GM18951 (cell line): ENCODE results near the gene DZIP1.

Experiments used
- POLR2A ChIP-seq: IDR thresholded peaks from 4 replicates; pipeline ENCODE4 v1.6.1; 2011; ENCODE audit warnings: mild to moderate bottlenecking; ENCODE audit not compliant: insufficient read length, insufficient read depth; ENCODE audit errors: extremely low read depth
- in situ Hi-C: fragments of 300-500 bp; cut with MboI; formaldehyde crosslinking; loops from one replicate; pipeline ENCODE4 v1.12.0; 2022; ENCODE audit warnings: low sequenced_read_pairs, mixed read lengths, inconsistent platforms; ENCODE audit not compliant: unreplicated experiment

DZIP1 gene

DNA sequence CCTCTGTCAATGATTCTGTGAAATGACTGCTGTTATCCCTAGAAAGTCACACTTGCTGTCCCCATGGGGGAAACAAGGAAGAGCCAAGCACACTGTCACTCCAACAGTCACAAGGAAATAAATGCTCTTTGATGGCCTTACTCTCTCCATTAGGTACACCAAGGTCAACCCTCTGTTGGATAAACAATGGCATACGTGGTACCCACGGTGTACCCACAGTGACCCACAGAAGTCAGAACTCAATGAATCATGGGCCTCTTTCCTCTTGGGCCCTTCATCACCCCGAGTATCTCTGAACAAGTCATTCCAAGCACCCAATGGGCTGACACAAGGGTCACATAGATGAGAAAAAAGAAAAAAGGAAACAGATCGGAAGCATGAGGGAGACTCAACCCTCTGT, 15.4 kb downstream of the DZIP1 start:
- no peak for TF ChIP-seq POLR2A
- in situ Hi-C loops, result loop anchor here (25.0 kb wide), 1 partner anchor 358 kb away; no protein-coding TSS in a partner anchor

DNA sequence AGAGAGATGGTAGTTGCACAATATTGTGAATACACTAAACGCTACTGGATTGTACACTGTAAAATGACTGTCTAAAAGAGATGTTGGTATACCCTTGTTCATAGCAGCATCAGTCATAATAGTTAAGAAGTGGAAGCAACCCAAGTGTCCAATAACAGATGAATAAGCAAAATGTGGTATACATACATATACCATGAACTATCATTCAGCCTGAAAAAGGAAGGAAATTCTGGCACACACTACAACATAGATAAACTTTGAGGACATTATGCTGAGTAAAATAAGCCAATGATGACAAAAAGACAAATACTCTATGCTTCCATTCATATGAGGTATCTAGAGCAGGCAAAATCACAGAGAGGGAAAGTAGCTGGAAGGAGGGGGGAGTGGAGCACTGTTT, 16.0 kb downstream of the DZIP1 start:
- in situ Hi-C loops, result loop anchor here (25.0 kb wide), 1 partner anchor 359 kb away; no protein-coding TSS in a partner anchor
- TF ChIP-seq POLR2A, result no peak

DNA sequence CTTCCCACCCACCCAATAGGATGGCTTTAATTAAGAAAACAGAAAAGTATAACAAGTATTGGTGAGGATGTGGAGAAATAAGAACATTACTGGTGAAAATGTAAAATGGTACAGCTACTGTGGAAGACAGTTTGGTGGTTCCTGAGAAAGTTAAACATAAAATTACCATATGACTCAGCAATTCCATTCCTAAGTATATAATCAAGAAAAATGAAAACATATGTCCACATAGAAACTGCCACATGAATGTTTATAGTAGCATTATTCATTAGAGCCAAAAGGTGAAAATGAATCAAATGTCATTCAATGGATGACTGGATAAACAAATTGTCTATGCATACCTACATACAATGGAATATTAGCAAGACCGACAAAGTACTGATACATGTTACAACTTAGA, 16.9 kb downstream of the DZIP1 start:
- in situ Hi-C loops, result loop anchor here (25.0 kb wide), 1 partner anchor 360 kb away; no protein-coding TSS in a partner anchor
- no peak for TF ChIP-seq POLR2A

DNA sequence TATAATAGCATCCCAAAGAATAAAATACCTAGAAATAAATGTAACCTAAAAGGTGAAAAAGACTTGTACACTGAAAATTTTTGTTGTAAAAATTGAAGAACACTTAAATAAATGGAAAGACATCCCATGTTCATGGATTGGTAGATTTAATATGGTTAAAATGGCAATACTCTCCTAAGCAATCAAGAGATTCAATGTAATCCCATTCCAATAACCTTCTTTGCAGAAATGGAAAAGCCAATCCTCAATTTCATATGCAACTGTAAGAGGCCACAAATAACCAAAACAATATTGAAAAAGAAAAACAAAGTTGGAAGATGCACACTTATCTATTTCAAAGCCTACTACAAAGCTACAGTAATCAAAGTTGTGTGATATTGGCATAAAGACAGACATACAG, 17.7 kb downstream of the DZIP1 start:
- in situ Hi-C loops, result loop anchor here (25.0 kb wide), 1 partner anchor 361 kb away; no protein-coding TSS in a partner anchor
- no peak for TF ChIP-seq POLR2A

DNA sequence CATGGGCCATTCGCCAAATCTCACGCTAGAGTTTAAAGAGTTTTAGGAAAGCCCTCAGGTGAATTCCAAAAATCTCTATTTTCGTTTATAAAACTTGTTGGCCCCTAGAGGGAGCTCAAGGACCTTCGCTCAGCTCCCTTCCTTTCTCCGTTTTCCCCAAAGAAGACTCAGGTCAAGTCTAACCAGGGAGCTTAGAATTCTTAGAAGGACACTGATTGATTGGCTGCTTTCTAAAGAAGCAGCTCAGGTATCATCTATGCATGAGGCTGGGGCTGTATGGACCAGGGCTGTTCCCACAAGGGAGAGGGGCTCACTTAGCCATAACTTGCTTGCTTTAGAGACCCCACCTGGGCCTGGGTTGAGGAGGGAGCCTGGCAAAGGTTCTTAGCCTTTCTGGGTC, 20.5 kb downstream of the DZIP1 start:
- TF ChIP-seq POLR2A, result no peak
- in situ Hi-C loops, result no loop called here

DNA sequence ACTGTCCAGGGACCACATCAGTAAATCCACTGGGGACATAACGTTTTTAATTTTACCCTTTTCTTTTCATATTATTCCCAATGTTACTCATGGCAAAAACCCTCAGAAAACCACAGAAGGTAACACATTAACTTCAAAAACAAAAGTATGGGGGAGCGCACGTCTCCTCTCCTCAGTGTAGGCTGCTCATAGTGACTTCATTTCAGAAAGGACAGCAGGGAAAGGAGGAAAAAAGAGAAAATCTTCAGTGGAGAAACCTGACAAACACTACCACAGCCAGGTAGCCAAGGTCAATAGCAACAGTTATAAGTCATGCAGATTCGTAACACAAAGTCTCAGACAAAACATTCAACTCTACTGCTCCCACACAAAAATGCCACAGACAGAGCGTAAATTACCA, 21.4 kb downstream of the DZIP1 start:
- in situ Hi-C loops, result no loop called here
- no peak for TF ChIP-seq POLR2A

DNA sequence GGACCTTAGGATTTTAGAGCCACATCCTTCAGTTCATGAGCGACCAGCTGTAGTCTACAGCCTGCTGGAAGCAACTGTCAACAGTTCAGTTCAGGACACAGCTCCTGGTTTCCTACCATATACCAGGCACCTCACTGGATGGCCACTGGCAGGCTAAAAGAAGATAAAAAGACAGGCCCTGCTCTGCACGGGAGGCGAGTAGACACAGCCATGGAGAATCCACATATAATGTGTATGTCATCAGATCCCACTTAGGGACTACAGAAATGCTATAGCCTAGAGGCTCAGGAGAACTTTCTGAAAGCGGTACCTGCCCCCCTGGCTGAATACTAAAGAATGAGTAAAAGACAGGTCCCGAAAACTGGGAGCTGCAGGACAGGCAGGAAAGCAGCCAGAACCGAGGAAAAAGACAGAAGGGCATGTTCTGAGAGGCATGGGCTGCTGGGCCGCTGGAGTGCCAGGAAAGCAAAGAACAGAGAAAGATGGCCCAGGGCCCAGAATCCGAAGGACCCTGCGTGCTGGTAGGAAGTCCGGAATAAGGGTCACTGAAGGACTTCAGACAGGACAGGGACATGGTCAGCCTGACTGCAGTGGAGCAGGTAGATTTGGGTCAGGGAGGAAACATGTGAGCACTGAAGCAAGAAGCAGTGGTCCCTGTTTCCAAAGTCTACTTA, 23.5 kb downstream of the DZIP1 start:
- in situ Hi-C loops, result no loop called here
- no peak for TF ChIP-seq POLR2A

DNA sequence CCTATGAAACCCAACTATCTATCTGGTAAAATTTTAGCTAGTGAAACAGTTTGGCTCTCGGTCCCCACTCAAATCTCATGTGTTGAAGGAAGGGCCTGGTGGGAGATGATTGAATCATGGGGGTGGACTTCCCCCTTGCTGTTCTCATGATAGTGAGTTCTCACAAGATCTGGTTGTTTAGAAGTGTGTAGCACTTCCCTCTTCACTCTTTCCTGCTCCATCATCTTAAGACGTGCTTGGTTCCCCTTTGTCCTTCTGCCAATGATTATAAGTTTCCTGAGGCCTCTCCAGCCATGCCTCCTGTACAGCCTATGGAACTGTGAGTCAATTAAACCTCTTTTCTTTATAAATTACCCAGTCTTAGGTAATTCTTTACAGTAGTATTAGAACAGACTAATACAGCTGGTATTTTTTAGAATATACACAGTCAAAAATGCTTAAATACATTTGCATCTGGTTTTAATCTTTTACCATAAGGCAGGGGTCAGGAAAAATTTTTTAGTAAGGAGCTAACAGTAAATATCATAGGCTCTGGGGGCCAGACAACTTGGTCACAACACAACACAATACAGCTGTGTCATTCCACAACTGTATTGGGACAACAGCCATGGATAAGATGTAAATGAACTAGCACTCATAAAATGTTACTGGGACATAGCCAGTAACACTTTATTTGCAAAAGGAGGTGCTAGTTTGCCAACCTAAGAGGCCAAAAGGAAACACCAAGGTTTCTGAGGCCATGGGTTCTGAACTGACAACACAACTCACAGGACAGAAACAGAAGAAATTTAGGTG, 24.3 kb downstream of the DZIP1 start:
- no peak for TF ChIP-seq POLR2A
- in situ Hi-C loops, result no loop called here

DNA sequence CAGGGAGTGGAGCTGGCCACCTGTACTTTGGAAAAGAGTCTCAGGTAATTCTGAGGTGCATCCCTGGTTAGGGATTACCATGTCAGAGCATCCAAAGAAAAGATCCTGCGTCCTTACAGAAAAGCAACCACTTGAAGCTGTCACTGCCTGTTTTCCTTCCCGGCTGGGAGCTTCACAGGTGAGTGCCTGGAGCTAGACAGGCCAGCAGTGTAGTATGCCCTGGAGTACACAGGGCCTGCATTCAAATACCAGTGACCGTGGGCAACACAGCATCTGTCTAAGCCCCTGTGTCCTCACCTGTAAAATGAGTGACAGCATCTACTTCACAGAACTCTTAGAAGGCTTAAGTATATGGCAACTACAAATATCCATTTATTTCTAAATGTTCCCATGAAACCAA, 29.0 kb downstream of the DZIP1 start:
- in situ Hi-C loops, result no loop called here
- TF ChIP-seq POLR2A, result no peak

DNA sequence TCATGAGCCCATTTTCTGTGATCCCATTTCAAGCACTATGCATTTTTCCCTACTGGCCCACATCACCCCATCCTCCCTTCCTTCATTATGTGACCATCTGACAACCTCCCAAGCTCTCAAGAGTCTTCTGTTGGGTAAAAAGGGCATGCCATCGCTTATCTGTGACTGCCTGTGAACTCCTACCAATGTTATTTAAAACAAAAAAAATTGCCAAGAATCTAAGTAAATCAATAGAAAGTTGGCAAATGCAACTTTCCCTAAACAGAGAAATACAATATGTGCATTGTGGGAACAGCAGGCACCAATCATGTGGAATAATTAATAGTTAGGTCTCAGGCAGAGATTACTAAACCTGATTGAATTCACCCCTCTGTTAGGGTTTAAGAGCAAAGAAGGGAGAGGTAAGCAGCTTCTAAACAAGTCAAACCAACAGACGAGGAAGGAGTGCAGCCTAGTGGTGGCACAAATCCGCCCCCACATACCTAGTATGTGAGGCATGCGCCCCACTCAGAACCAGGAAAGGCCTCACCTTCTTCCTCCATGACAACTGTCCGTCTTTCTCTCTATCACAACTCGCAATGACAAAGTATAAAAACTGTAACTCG, 29.8 kb downstream of the DZIP1 start:
- no peak for TF ChIP-seq POLR2A
- in situ Hi-C loops, result no loop called here

DNA sequence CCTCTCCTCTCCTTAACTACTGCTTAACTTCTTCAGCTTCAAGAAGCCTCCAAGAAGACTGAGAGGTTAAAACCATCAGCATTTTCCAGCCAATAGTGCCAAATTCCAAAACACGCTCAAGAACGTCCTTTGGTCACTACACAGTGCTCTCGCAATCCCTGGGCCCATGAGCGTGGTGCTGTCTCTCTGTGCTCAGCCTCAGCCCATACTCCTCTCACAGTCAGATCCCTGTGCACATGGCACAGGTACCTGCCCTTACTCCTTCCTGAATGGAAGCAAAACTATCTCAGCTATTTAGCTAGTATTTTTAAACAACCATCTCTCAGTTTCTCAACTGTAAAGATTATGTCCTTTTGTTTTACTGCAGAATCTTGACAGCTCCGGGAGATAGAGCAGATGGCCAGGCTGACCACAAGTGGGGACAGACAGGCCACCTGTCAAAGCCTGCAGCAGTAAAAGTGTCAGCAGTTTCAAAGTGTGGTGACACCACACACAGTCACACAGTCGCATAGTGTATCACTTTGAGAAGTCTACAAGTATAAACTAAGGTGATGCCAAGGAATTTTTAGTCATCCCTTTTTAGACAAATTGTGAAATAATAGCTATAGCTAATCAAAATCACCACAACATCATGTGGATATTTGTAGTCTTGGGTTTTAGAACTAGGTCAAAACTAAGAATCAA, 35.7 kb downstream of the DZIP1 start:
- in situ Hi-C loops, result no loop called here
- no peak for TF ChIP-seq POLR2A

DNA sequence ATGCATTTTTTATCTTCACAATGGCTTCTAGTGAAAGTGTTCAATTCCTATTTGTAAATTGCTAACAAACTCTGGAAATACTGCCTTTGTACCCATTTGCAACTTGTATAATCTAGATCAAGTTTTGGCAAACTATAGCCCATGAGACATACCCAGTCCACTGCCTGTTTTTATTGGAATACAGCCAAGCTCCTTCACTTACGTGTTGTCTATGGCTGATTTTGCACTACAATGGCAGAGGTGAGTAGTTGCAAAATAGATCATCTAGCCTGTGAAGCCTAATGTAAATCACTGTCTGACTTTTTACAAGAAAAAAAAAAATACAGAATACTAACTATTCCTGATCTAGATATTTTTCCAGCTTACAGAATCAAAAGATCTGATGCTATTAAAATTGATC, 37.1 kb downstream of the DZIP1 start:
- no peak for TF ChIP-seq POLR2A
- in situ Hi-C loops, result no loop called here
